Spleen (tissue), 11 donors: ENCODE data around the gene FBXO38. TPM values are rescaled to one million over a fixed set of nuclear protein-coding genes. Genes with fewer than 3 reads are reported as not detected.

Experiments
- DNase-seq: peaks from one replicate; pipeline ENCODE4 v3.0.0-alpha.2; 2020
- H3K27ac ChIP-seq, 8 donors: fragments of 200-600 bp; sonication (generic) in 7 of 8; 1 replicate in 4 of 8; 2 replicates in 4 of 8; pipeline versions ENCODE4 v1.5.0 to v1.8.0; 2016 to 2021; ENCODE audit warnings: inconsistent platforms in 4 of 8, mild to moderate bottlenecking in 4 of 8, moderate library complexity in 1 of 8
- H3K27me3 ChIP-seq, 7 donors: fragments of 200-600 bp; sonication (generic) in 6 of 7; replicated peaks in 1 of 7; 1 replicate in 4 of 7; 2 replicates in 3 of 7; pipeline versions ENCODE4 v1.5.0 to v1.8.0; 2016 to 2021; ENCODE audit warnings: inconsistent platforms in 3 of 7, mild to moderate bottlenecking in 1 of 7
- H3K36me3 ChIP-seq, 6 donors: fragments of 200-600 bp; sonication (generic) in 5 of 6; 1 replicate in 4 of 6; 2 replicates in 2 of 6; pipeline versions ENCODE4 v1.5.0 to v1.8.0; 2016 to 2021; ENCODE audit warnings: inconsistent platforms in 2 of 6
- H3K4me1 ChIP-seq, 6 donors: fragments of 200-600 bp; sonication (generic) in 5 of 6; 1 replicate in 3 of 6; 2 replicates in 3 of 6; pipeline versions ENCODE4 v1.5.0 to v1.8.0; 2016 to 2021; ENCODE audit warnings: inconsistent platforms in 3 of 6
- H3K4me3 ChIP-seq, 8 donors: fragments of 200-600 bp; sonication (generic) in 7 of 8; 1 replicate in 4 of 8; 2 replicates in 4 of 8; pipeline versions ENCODE4 v1.5.0 to v1.8.0; 2016 to 2021; ENCODE audit warnings: inconsistent platforms in 4 of 8, mild to moderate bottlenecking in 4 of 8, moderate library complexity in 2 of 8
- H3K9me3 ChIP-seq, 8 donors: fragments of 200-600 bp; sonication (generic) in 7 of 8; 1 replicate in 4 of 8; 2 replicates in 4 of 8; pipeline versions ENCODE4 v1.5.0 to v1.8.0; 2016 to 2021; ENCODE audit warnings: inconsistent platforms in 4 of 8
- CTCF ChIP-seq, 11 experiments: fragments of 200-600 bp in 7 of 11; fragments of 450-650 bp in 4 of 11; sonication (generic) in 4 of 11; IDR thresholded peaks in 8 of 11; conservative IDR thresholded peaks in 3 of 11; 1 replicate in 7 of 11; 2 replicates in 4 of 11; pipeline versions ENCODE4 v1.4.0 to v1.8.0; 2016 to 2021; ENCODE audit warnings: antibody characterized with exemption in 11 of 11, inconsistent platforms in 4 of 11, mild to moderate bottlenecking in 1 of 11
- POLR2A ChIP-seq, 3 donors: fragments of 450-650 bp; IDR thresholded peaks; one replicate each; pipeline ENCODE4 v1.5.1; 2017; ENCODE audit warnings: antibody characterized with exemption in 3 of 3, mild to moderate bottlenecking in 1 of 3
- POLR2AphosphoS5 ChIP-seq, 3 donors: sonication (generic); formaldehyde crosslinking; IDR thresholded peaks; one replicate each; pipeline ENCODE4 v1.5.1; 2017; ENCODE audit warnings: antibody characterized with exemption in 3 of 3
- WGBS, 5 donors: extraction: QIAGEN DNeasy Blood & Tissue Kit in 3 of 5; methylation state at CpG; one replicate each; pipeline versions ENCODE4 v1.1.5 to v1.1.7; 2013 to 2018; 5-methylcytosine and 5-hydroxymethylcytosine counted together
- intact Hi-C: fragments of 100-400 bp; cut with DNase I; formaldehyde crosslinking; loops from one replicate; pipeline ENCODE4 v1.15.0; 2023; ENCODE audit warnings: low total_unique reads
- polyA plus RNA-seq, 3 donors: library from polyadenylated mRNA; stranded (reverse); fragments of 200-250 nt; gene quantifications; one replicate each; pipeline ENCODE4 v1.2.1, GENCODE V29; 2013
- total RNA-seq, 7 donors: library from RNA; depleted of rRNA in 3 of 7; stranded (reverse); fragments of >200 nt in 3 of 7; fragmentation: NEBNext Ultra II Directional in 4 of 7; extraction: Animal tissue kit (Norgen Biotek cat#: 25700) in 4 of 7; gene quantifications; one replicate each; pipeline versions ENCODE4 v1.1.0 to v1.2.1, GENCODE V29; 2016 to 2021
- donor health status: healthy with polysubstance abuse.
- donor health status: DM: no; HTN: no; CAD: no; lungs with moderate emphysema.
- donor health status: DM: no; HTN: no; CAD: no.
- donor health status: Bipolar disorder and iron deficiency.
- donor health status: healthy.
- donor health status: DM: no; HTN: no; CAD: no.
- donor health status: DM: yes; HTN: yes; CAD: no.

FBXO38 gene
- total and polyA plus RNA-seq, 10 donors, result 14.3 to 119 (median 66.3) TPM

GRCh38 chr5:148385094-148385493 is 1.3 kb downstream of the FBXO38 start:
- TF ChIP-seq POLR2A (IDR thresholded peaks at IDR 0.05), result no peak
- no peak for TF ChIP-seq CTCF (IDR thresholded peaks at IDR 0.05 in 8 of 11, conservative IDR thresholded peaks at IDR 0.05 in 3 of 11)
- no peak for TF ChIP-seq POLR2AphosphoS5 (IDR thresholded peaks at IDR 0.05)
- intact Hi-C loops, result no loop called here
- Histone ChIP-seq H3K4me3 (peak overlapping the region in 4 of 8 donors; percentile 60 to 84 (median 72)), H3K27ac (peak overlapping the region in 3 of 8 donors; percentile 90 to 97 (median 94)), H3K9me3 (no peaks in the 10 kb centered on the region), H3K36me3 (peaks cover 0 to 33% (median 4%) of the 10 kb centered on the region in 6 donors), H3K27me3 (no peaks in the 10 kb centered on the region), H3K4me1 (peaks cover 24 to 75% (median 51%) of the 10 kb centered on the region in 6 donors)
- DNase-seq, result no peak
- WGBS, 5 donors, result 81 to 92% (median 90%) methylated on average over 1 of the region's 1 CpG

- no peaks in the 10 kb centered on the region for H3K9me3 ChIP-seq
- no peak overlapping the region for H3K4me3 ChIP-seq
- TF ChIP-seq POLR2A (IDR thresholded peaks at IDR 0.05), result no peak
- no peak for DNase-seq
- intact Hi-C loops, result no loop called here
- 95 to 98% (median 96%) methylated on average over 1 of the region's 1 CpG for WGBS, 5 donors
- no peaks in the 10 kb centered on the region for H3K27me3 ChIP-seq
- peak overlapping the region in 2 of 8 donors; percentile 94 to 97 for H3K27ac ChIP-seq
- H3K36me3 ChIP-seq, result peaks cover 0 to 35% (median 4%) of the 10 kb centered on the region in 6 donors
- H3K4me1 ChIP-seq, result peaks cover 24 to 85% (median 56%) of the 10 kb centered on the region in 6 donors
These were observed 2.3 kb downstream of the FBXO38 start for GRCh38 chr5:148386041-148386440.

GRCh38 chr5:148387325-148387724 is 3.6 kb downstream of the FBXO38 start:
- 49 to 69% (median 60%) methylated on average over 3 of the region's 3 CpGs for WGBS, 5 donors
- H3K4me3 ChIP-seq, result no peak overlapping the region
- H3K4me1 ChIP-seq, result peaks cover 24 to 93% (median 57%) of the 10 kb centered on the region in 6 donors

GRCh38 chr5:148388696-148389095 is 4.9 kb downstream of the FBXO38 start:
- H3K4me3 ChIP-seq, result no peak overlapping the region
- intact Hi-C loops, result no loop called here
- DNase-seq, result no peak
- H3K27ac ChIP-seq, result no peak overlapping the region
- 29 to 59% (median 56%) methylated on average over 1 of the region's 1 CpG for WGBS, 5 donors
- no peaks in the 10 kb centered on the region for H3K27me3 ChIP-seq
- no peak for TF ChIP-seq POLR2AphosphoS5 (IDR thresholded peaks at IDR 0.05)
- no peak for TF ChIP-seq CTCF (IDR thresholded peaks at IDR 0.05 in 8 of 11, conservative IDR thresholded peaks at IDR 0.05 in 3 of 11)
- no peak for TF ChIP-seq POLR2A (IDR thresholded peaks at IDR 0.05)
- H3K4me1 ChIP-seq, result peaks cover 15 to 95% (median 52%) of the 10 kb centered on the region in 6 donors
- peaks cover 0 to 39% (median 4%) of the 10 kb centered on the region in 6 donors for H3K36me3 ChIP-seq
- H3K9me3 ChIP-seq, result no peaks in the 10 kb centered on the region

More at GRCh38 chr5:148387325-148387724, 3.6 kb downstream of the FBXO38 start:
- no peak overlapping the region for H3K27ac ChIP-seq
- peaks cover 0 to 35% (median 4%) of the 10 kb centered on the region in 6 donors for H3K36me3 ChIP-seq
- no peaks in the 10 kb centered on the region for H3K27me3 ChIP-seq
- intact Hi-C loops, result no loop called here
- H3K9me3 ChIP-seq, result no peaks in the 10 kb centered on the region
- TF ChIP-seq POLR2A (IDR thresholded peaks at IDR 0.05) (no peak), POLR2AphosphoS5 (IDR thresholded peaks at IDR 0.05) (no peak), CTCF (IDR thresholded peaks at IDR 0.05 in 8 of 11, conservative IDR thresholded peaks at IDR 0.05 in 3 of 11) (no peak)
- DNase-seq, result no peak
